SU-DHL-6 (cell line): ENCODE measurements around the gene LZIC.

ENCODE experiments used
- H2AFZ ChIP-seq: fragments of 200-600 bp; sonication (generic); 2 replicates; pipeline ENCODE4 v1.6.1; 2014; ENCODE audit warnings: low read depth, mild to moderate bottlenecking, moderate library complexity, mixed read lengths, antibody characterized with exemption, low read length; ENCODE audit not compliant: severe bottlenecking
- H3F3A ChIP-seq: fragments of 200-600 bp; shearing (Covaris generic); 2 replicates; pipeline ENCODE4 v1.6.0; 2016; ENCODE audit warnings: antibody characterized with exemption, mild to moderate bottlenecking; ENCODE audit not compliant: insufficient read depth
- H3K27ac ChIP-seq: fragments of 200-600 bp; sonication (generic); 2 replicates; pipeline ENCODE4 v1.5.1; 2016; ENCODE audit warnings: low read depth, mild to moderate bottlenecking, low read length, moderate library complexity, mixed read lengths
- H3K27me3 ChIP-seq: fragments of 200-600 bp; sonication (generic), shearing (Covaris generic); 2 replicates; pipeline ENCODE4 v1.6.0; 2014; ENCODE audit warnings: mild to moderate bottlenecking, low read length
- H3K36me3 ChIP-seq: fragments of 200-600 bp; sonication (generic); 2 replicates; pipeline ENCODE4 v1.6.1; 2014; ENCODE audit warnings: mild to moderate bottlenecking, low read length, mixed read lengths
- H3K4me2 ChIP-seq: fragments of 300-600, 200-600 bp; shearing (Covaris generic), sonication (generic); 2 replicates; pipeline ENCODE4 v1.6.0; 2014; ENCODE audit warnings: low read length, low read depth, mild to moderate bottlenecking; ENCODE audit not compliant: poor library complexity, severe bottlenecking
- H3K4me3 ChIP-seq: fragments of 200-600 bp; sonication (generic); 2 replicates; pipeline ENCODE4 v1.5.1; 2014; ENCODE audit warnings: antibody characterized with exemption, low read length, mild to moderate bottlenecking, mixed read lengths; ENCODE audit not compliant: insufficient read depth, poor library complexity, severe bottlenecking
- H3K79me2 ChIP-seq: fragments of 200-600 bp; sonication (generic); 2 replicates; pipeline ENCODE4 v1.6.1; 2014; ENCODE audit warnings: mild to moderate bottlenecking, low read length, moderate library complexity; ENCODE audit not compliant: insufficient read depth
- H3K9ac ChIP-seq: fragments of 200-600 bp; sonication (generic); 2 replicates; pipeline ENCODE4 v1.7.0; 2014; ENCODE audit warnings: mild to moderate bottlenecking, low read length
- H3K9me2 ChIP-seq: fragments of 200-600 bp; sonication (generic); replicated peaks from 2 replicates; pipeline ENCODE4 v1.6.1; 2014; ENCODE audit warnings: low read length; ENCODE audit not compliant: insufficient read depth
- H3K9me3 ChIP-seq: fragments of 200-600 bp; sonication (generic); 2 replicates; pipeline ENCODE4 v1.6.1; 2014; ENCODE audit warnings: low read length, mixed read lengths; ENCODE audit not compliant: insufficient read depth
- H4K20me1 ChIP-seq: fragments of 200-600 bp; sonication (generic); 2 replicates; pipeline ENCODE4 v1.6.1; 2014; ENCODE audit warnings: low read depth, mild to moderate bottlenecking, antibody characterized with exemption, low read length, moderate library complexity, mixed read lengths
- EZH2phosphoT487 ChIP-seq: fragments of 200-600 bp; sonication (generic), shearing (Covaris generic); conservative IDR thresholded peaks from 2 replicates; pipeline ENCODE4 v1.6.1; 2018; ENCODE audit warnings: mild to moderate bottlenecking, antibody characterized with exemption, low read length, moderate library complexity, mixed read lengths
- TF ChIP-seq, protein P1 (sequence below): fragments of 200-600 bp; sonication (generic); IDR thresholded peaks from one replicate; pipeline ENCODE4 v1.5.1; 2017; ENCODE audit warnings: antibody characterized with exemption, mild to moderate bottlenecking, low read length, moderate library complexity; ENCODE audit not compliant: insufficient read depth, poor library complexity, severe bottlenecking

Gene LZIC

DNA sequence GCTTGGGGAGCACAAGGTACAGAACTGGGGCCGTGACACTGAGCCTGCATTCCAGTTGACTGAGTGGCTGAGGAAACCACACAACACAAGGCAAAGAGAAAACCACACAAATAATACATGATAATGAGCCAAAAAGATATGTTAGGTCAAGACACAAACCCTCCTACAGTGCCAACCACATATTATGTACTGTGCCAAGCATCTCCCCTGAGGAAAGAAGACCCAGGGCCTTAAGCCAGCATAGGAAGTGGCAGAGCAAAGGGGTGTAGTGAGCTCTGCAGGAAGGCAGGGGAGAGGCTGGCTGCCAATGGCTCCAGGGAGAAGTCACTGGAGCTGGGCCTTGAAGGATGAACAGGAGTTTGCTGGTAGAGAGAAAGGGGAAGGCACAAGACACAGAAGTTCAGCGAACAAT, 61.3 kb downstream of the LZIC start:
- Histone ChIP-seq H3K79me2 (no peaks in the 10 kb centered on the region), H3K36me3 (no peaks in the 10 kb centered on the region)

More for the DNA sequence above, 61.3 kb downstream of the LZIC start:
- TF ChIP-seq, protein P1, sequence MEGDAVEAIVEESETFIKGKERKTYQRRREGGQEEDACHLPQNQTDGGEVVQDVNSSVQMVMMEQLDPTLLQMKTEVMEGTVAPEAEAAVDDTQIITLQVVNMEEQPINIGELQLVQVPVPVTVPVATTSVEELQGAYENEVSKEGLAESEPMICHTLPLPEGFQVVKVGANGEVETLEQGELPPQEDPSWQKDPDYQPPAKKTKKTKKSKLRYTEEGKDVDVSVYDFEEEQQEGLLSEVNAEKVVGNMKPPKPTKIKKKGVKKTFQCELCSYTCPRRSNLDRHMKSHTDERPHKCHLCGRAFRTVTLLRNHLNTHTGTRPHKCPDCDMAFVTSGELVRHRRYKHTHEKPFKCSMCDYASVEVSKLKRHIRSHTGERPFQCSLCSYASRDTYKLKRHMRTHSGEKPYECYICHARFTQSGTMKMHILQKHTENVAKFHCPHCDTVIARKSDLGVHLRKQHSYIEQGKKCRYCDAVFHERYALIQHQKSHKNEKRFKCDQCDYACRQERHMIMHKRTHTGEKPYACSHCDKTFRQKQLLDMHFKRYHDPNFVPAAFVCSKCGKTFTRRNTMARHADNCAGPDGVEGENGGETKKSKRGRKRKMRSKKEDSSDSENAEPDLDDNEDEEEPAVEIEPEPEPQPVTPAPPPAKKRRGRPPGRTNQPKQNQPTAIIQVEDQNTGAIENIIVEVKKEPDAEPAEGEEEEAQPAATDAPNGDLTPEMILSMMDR = no peak
- TF ChIP-seq EZH2phosphoT487 = no peak
- Histone ChIP-seq H3K27ac (no peak overlapping the region), H3K4me2 (no peak overlapping the region), H3K9me2 (no peaks in the 10 kb centered on the region), H2AFZ (no peak overlapping the region), H3K4me3 (no peak overlapping the region), H4K20me1 (no peaks in the 10 kb centered on the region), H3K9ac (no peak overlapping the region), H3F3A (no peaks in the 10 kb centered on the region), H3K9me3 (no peaks in the 10 kb centered on the region), H3K27me3 (no peaks in the 10 kb centered on the region)
